Measurements from ENCODE around the gene RRM2. TPM values are rescaled to one million over a fixed set of nuclear protein-coding genes. Genes with fewer than 3 reads are reported as not detected.

The RRM2 gene
- total RNA-seq, 1 donor from 2014 or later = 2.1 TPM

DNA sequence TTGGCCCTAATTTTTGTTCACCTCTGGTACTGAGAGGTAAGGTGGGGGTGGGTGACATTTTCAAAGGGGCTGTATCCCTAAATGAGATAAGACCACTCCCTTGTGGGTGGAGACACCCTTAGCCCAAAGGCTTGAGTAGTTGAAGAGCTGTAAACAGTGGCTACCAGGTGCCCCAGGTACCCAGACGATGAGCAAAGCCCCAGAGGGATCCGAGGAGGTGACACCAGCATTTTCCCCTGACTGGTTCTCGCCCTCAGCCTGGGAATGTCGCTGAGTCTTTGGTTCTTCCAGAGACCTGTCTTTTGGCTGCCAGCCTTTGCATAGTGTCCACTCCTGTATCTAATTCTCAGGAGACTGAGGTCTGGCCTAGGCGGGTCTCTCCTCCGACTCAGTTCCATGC lies 36.5 kb downstream of the RRM2 start:
- TF ChIP-seq, protein P1, sequence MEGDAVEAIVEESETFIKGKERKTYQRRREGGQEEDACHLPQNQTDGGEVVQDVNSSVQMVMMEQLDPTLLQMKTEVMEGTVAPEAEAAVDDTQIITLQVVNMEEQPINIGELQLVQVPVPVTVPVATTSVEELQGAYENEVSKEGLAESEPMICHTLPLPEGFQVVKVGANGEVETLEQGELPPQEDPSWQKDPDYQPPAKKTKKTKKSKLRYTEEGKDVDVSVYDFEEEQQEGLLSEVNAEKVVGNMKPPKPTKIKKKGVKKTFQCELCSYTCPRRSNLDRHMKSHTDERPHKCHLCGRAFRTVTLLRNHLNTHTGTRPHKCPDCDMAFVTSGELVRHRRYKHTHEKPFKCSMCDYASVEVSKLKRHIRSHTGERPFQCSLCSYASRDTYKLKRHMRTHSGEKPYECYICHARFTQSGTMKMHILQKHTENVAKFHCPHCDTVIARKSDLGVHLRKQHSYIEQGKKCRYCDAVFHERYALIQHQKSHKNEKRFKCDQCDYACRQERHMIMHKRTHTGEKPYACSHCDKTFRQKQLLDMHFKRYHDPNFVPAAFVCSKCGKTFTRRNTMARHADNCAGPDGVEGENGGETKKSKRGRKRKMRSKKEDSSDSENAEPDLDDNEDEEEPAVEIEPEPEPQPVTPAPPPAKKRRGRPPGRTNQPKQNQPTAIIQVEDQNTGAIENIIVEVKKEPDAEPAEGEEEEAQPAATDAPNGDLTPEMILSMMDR (IDR thresholded peaks at IDR 0.05; ENCODE audit: borderline replicate concordance) = no peak
- peaks cover 15% of the 10 kb centered on the region for H3K4me1 ChIP-seq
- intact Hi-C loops (cut with micrococcal nuclease) = no loop called here

DNA sequence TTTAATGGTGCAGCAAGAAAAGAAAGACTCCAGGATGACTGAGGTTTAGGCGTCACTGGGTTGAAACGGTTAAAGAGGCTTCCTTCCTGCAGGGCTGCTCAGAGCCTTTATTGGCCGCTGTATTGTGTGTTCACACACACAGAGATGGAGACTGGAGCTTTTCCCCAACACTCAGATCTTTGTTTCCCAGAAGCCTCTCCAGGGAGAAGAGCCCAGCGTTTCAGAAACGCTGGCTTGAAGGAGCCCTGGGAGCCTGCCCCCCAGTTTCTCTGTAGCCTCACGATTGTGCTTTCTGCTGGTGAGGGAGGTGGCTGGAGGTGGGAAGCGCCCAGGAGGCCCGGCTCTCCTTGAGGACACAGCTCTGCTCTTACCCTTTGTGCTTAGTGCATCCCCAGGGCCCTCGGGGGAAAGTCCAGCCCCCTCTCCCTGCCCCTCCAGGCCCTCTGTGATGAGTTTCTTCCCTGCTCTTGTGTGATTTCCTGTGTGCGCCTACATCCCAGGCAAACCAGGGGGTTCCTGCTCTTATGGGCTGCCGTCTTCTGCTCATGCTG lies 37.1 kb downstream of the RRM2 start:
- Histone ChIP-seq H3K27me3 (ENCODE audit: low read depth) (no peaks in the 10 kb centered on the region), H3K27ac (replicated peaks) (no peak overlapping the region), H3K4me3 (no peak overlapping the region), H3K4me1 (peaks cover 15% of the 10 kb centered on the region), H3K9me3 (replicated peaks) (no peaks in the 10 kb centered on the region), H3K36me3 (no peaks in the 10 kb centered on the region)
- intact Hi-C loops (cut with micrococcal nuclease) = no loop called here
- TF ChIP-seq, protein P1 (IDR thresholded peaks at IDR 0.05; ENCODE audit: borderline replicate concordance) = no peak
- DNase-seq = no peak

More for the DNA sequence above, 36.5 kb downstream of the RRM2 start:
- no peaks in the 10 kb centered on the region for H3K36me3 ChIP-seq
- no peaks in the 10 kb centered on the region for H3K27me3 ChIP-seq (ENCODE audit: low read depth)
- DNase-seq = no peak
- no peak overlapping the region for H3K4me3 ChIP-seq
- no peaks in the 10 kb centered on the region for H3K9me3 ChIP-seq (replicated peaks)
- no peak overlapping the region for H3K27ac ChIP-seq (replicated peaks)

DNA sequence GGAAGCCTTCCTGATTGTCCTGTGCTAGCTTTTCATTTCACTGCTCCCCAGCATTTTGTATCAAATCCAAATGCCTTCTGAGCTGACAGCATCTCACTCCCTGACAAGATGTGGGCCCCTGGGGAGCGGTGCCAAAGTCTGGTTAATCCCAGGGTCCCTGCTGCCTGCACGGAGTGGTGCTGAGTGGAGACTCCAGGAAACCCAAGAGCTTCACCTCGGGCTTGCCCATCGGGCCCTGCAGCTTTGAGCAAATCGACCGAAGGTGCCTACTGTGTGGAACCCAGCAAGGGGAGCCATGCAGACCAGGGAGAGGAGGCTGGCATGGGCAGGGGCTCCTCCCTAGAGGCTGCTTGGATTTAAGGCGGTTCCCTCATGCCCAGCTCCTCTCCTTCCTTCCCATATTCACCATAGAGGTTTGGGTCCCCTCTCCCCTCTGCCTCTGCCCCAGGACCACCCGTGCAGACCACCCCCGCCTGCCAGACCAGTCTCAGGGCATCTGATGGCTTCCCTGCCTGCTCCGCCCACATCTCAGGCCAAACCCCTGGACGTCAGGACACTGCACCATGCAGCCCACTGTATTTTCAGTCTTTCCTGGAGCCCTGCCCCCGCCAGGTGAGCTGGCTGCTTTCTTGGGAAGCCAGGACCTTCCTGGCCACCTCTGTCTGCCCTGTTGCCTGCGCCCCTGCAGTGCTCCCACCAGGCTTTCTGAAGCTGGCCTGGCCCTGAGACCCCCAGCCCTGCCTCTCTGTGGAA lies 37.8 kb downstream of the RRM2 start:
- Histone ChIP-seq H3K36me3 (no peaks in the 10 kb centered on the region), H3K4me1 (peaks cover 15% of the 10 kb centered on the region), H3K4me3 (no peak overlapping the region), H3K27ac (replicated peaks) (no peak overlapping the region), H3K27me3 (ENCODE audit: low read depth) (no peaks in the 10 kb centered on the region), H3K9me3 (replicated peaks) (no peaks in the 10 kb centered on the region)
- no peak for DNase-seq
- TF ChIP-seq, protein P1 (IDR thresholded peaks at IDR 0.05; ENCODE audit: borderline replicate concordance) = no peak
- intact Hi-C loops (cut with micrococcal nuclease) = no loop called here

DNA sequence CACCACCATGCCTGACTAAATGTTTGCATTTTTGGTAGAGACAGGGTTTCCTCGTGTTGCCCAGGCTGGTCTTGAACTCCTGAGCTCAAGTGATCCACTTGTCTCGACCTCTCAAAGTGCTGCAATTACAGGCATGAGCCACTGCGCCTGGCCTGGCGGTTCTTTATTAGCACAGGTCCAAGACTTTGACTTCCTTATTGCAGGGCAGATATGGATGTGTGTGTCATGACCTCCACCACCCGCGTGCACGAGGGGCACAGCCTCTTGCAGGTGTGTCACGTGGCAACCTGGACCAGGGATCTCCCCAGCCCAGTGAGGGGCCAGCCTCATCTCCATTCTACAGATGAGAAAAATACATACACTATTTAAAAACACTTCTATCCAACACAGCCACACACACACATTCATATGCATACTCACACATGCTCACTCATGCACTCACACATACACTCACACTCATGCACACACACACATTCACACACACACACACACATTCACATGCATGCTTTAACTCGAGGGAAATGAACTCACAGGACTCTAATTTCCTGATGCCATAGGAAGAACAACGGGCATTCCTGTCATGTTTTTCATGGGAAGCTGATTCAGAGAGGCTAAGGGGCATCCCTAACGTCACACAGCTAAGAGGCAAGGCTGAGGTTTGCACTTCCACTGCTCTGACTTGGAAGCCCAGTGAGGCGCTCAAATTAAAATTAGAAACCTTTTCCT lies 38.8 kb downstream of the RRM2 start:
- no peak for DNase-seq
- no peak overlapping the region for H3K27ac ChIP-seq (replicated peaks)
- no peaks in the 10 kb centered on the region for H3K36me3 ChIP-seq
- TF ChIP-seq, protein P1 (IDR thresholded peaks at IDR 0.05; ENCODE audit: borderline replicate concordance) = no peak
- intact Hi-C loops (cut with micrococcal nuclease) = no loop called here
- H3K9me3 ChIP-seq (replicated peaks) = no peaks in the 10 kb centered on the region
- no peaks in the 10 kb centered on the region for H3K27me3 ChIP-seq (ENCODE audit: low read depth)
- peaks cover 15% of the 10 kb centered on the region for H3K4me1 ChIP-seq
- no peak overlapping the region for H3K4me3 ChIP-seq

DNA sequence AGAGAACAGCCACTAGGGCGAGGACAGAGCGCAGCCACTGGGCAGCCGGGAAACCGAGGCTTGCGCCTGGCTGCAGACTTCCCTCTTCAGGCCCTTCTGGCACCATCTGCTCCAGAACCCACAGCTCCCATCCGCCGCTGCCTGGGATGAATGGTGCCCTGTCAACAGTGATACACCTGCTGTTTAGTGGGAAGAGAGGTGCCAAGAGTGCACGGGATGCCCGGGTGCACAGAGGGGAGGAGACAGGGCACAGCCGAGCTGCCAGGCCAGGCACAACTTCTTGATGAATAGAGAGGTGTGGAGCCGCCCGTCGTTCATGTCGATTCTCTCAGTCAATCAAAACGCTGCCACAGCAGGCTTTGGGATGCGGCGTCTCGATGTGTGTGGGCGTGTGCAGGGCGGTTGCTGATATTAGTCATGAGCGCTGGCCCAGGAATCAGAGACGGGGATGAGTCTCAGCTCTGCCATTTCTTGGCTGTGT lies 39.5 kb downstream of the RRM2 start:
- DNase-seq = no peak
- peaks cover 15% of the 10 kb centered on the region for H3K4me1 ChIP-seq
- no peaks in the 10 kb centered on the region for H3K36me3 ChIP-seq
- H3K4me3 ChIP-seq = no peak overlapping the region
- no peak overlapping the region for H3K27ac ChIP-seq (replicated peaks)
- intact Hi-C loops (cut with micrococcal nuclease) = no loop called here
- TF ChIP-seq, protein P1 (IDR thresholded peaks at IDR 0.05; ENCODE audit: borderline replicate concordance) = no peak
- H3K9me3 ChIP-seq (replicated peaks) = no peaks in the 10 kb centered on the region
- H3K27me3 ChIP-seq (ENCODE audit: low read depth) = no peaks in the 10 kb centered on the region
